PC-3 (cell line): ENCODE results near the gene CCL13. TPM values are rescaled to one million over a fixed set of nuclear protein-coding genes. Genes with fewer than 3 reads are reported as not detected.

Experiments
- ATAC-seq: fragments of 200-7000 bp; cut with Tn5 transposase; 2 replicates; pipeline ENCODE4 v1.9.1; 2020; ENCODE audit warnings: mild to moderate bottlenecking, moderate library complexity
- BruUV-seq: library from RNA; stranded (reverse); fragments of 400-500 nt; replicated peaks from 2 replicates; lab custom pipeline; 2021; lab: Mats Ljungman, UMichigan
- CTCF ChIA-PET: fragments of 300-600 bp; sonication (Branson Sonifier 250); formaldehyde crosslinking; loops from one replicate; lab custom pipeline; 2022; ENCODE audit warnings: antibody characterized with exemption; lab: Charles Lee
- POLR2A ChIA-PET: fragments of 300-600 bp; sonication (Branson Sonifier 250); formaldehyde crosslinking; loops from one replicate; lab custom pipeline; 2022; ENCODE audit warnings: antibody characterized with exemption; ENCODE audit not compliant: unreplicated experiment; lab: Charles Lee
- DNase-seq: peaks from one replicate; pipeline ENCODE4 v3.0.0-alpha.2; 2015
- H2AFZ ChIP-seq: fragments of 300-600 bp; sonication (generic); 2 replicates; pipeline ENCODE4 v1.6.0; 2016; ENCODE audit warnings: antibody characterized with exemption, low read length
- H3F3A ChIP-seq: fragments of 300-600 bp; sonication (generic); one replicate; pipeline ENCODE4 v1.6.0; 2017; ENCODE audit warnings: antibody characterized with exemption, low read length, control low read depth, mild to moderate bottlenecking; ENCODE audit not compliant: unreplicated experiment
- H3K27ac ChIP-seq: fragments of 300-600 bp; sonication (generic); 2 replicates; pipeline ENCODE4 v1.5.1; 2016; ENCODE audit warnings: mild to moderate bottlenecking, low read length
- H3K27me3 ChIP-seq: fragments of 300-600 bp; sonication (generic); 2 replicates; pipeline ENCODE4 v1.6.1; 2016; ENCODE audit warnings: low read length, mixed read lengths
- H3K36me3 ChIP-seq: fragments of 300-600 bp; sonication (generic); 2 replicates; pipeline ENCODE4 v1.6.1; 2016; ENCODE audit warnings: low read depth, mixed run types, low read length, mixed read lengths
- H3K4me1 ChIP-seq: fragments of 300-600 bp; sonication (generic); 2 replicates; pipeline ENCODE4 v1.5.1; 2016; ENCODE audit warnings: low read length; ENCODE audit not compliant: insufficient read depth
- H3K4me2 ChIP-seq: fragments of 300-600 bp; sonication (generic); 2 replicates; pipeline ENCODE4 v1.6.0; 2016; ENCODE audit warnings: low read length
- H3K4me3 ChIP-seq: fragments of 300-600 bp; sonication (generic); 2 replicates; pipeline ENCODE4 v1.5.1; 2016; ENCODE audit warnings: mild to moderate bottlenecking, low read length, mixed read lengths
- H3K79me2 ChIP-seq: fragments of 300-600 bp; sonication (generic); 2 replicates; pipeline ENCODE4 v1.6.1; 2017; ENCODE audit warnings: low read length, mixed read lengths
- H3K9ac ChIP-seq: fragments of 300-600 bp; sonication (generic); 2 replicates; pipeline ENCODE4 v1.6.0; 2016; ENCODE audit warnings: mild to moderate bottlenecking, low read length
- H3K9me2 ChIP-seq: fragments of 300-600 bp; sonication (generic); replicated peaks from 2 replicates; pipeline ENCODE4 v1.6.1; 2016; ENCODE audit warnings: mixed run types, low read length, mixed read lengths
- H3K9me3 ChIP-seq: fragments of 300-600 bp; sonication (generic); 2 replicates; pipeline ENCODE4 v1.6.1; 2016; ENCODE audit warnings: low read length, mixed read lengths
- H4K20me1 ChIP-seq: fragments of 300-600 bp; sonication (generic); 2 replicates; pipeline ENCODE4 v1.6.1; 2016; ENCODE audit warnings: low read length, mixed read lengths
- CTCF ChIP-seq: fragments of 300-600 bp; sonication (generic); conservative IDR thresholded peaks from 2 replicates; pipeline ENCODE4 v1.5.1; 2017; ENCODE audit warnings: antibody characterized with exemption, low read depth, mild to moderate bottlenecking, low read length
- EZH2 ChIP-seq: fragments of 300-600 bp; sonication (generic); IDR thresholded peaks from one replicate; pipeline ENCODE4 v1.6.1; 2017; ENCODE audit warnings: antibody characterized with exemption, mild to moderate bottlenecking, low read length; ENCODE audit not compliant: unreplicated experiment
- EZH2phosphoT487 ChIP-seq: fragments of 300-600 bp; sonication (generic); IDR thresholded peaks from 2 replicates; pipeline ENCODE4 v1.6.1; 2018; ENCODE audit warnings: mild to moderate bottlenecking, antibody characterized with exemption, low read length, borderline replicate concordance
- intact Hi-C: fragments of 100-400 bp; cut with micrococcal nuclease; formaldehyde crosslinking; loops from 2 replicates; pipeline ENCODE4 v1.9.0; 2023
- total RNA-seq: library from RNA; depleted of rRNA; stranded (reverse); fragments of >200 nt; gene quantifications from 2 replicates; pipeline ENCODE4 v1.2.3, GENCODE V29; 2014

CCL13 gene
- total RNA-seq, 1 experiment from 2014 or later: not detected

GRCh38 chr17:34363183-34363661, 6.9 kb downstream of the CCL13 start, which contains the start of gene CCL1:
TSS of gene CCL1 (minus strand) at chr17:34363233. CDS start at chr17:34363161, 72 bp downstream.
- Histone ChIP-seq H3K27me3 (no peaks in the 10 kb centered on the region), H3K4me2 (no peak within 1 kb of the TSS), H3K9me2 (no peaks in the 10 kb centered on the region), H3K9ac (no peak within 1 kb of the TSS), H3F3A (no peaks in the 10 kb centered on the region), H3K4me3 (no peak within 1 kb of the TSS), H2AFZ (no peak within 1 kb of the TSS), H3K9me3 (no peaks in the 10 kb centered on the region), H3K4me1 (no peaks in the 10 kb centered on the region), H3K36me3 (peaks cover 3% of the 10 kb centered on the region; the same call in 1 of the 2 replicates), H3K79me2 (no peaks in the 10 kb centered on the region), H3K27ac (no peak within 1 kb of the TSS), H4K20me1 (no peaks in the 10 kb centered on the region)
- intact Hi-C loops: no loop called here
- BruUV-seq: no TSS peak
- POLR2A ChIA-PET: no interaction called here
- CTCF ChIA-PET: no interaction called here
- ATAC-seq (no peak), DNase-seq (no peak)
- TF ChIP-seq EZH2phosphoT487 (no peak), EZH2 (no peak), CTCF (no peak)

DNA sequence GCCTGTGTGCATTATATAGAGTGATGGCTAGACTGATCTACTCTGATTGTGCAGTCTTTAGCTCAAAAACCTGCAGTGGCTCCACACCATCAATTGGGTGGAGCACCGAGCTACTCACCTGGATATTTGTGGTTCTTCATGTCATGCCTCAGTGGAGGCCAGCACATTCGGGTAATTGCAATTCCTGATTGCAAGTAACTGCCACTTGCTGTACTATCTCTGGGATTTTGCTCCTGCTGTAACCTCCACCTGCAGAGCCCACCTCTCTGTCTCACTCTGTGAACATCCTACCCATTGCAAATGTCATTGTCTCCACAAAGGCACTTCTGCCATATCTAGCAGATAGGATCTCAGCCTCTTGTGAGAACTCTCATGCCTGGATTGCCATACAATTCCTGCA, 8.5 kb downstream of the CCL13 start:
- H3K27me3 ChIP-seq: no peaks in the 10 kb centered on the region
- H3K27ac ChIP-seq: no peak overlapping the region
- H2AFZ ChIP-seq: no peak overlapping the region
- DNase-seq: no peak
- peaks cover 3% of the 10 kb centered on the region; the same call in 1 of the 2 replicates for H3K36me3 ChIP-seq
- no peak overlapping the region for H3K4me3 ChIP-seq
- no peaks in the 10 kb centered on the region for H3K9me3 ChIP-seq
- intact Hi-C loops: no loop called here
- no peaks in the 10 kb centered on the region for H4K20me1 ChIP-seq
- no peak overlapping the region for H3K4me2 ChIP-seq
- CTCF ChIA-PET: interaction anchor here (0.6 kb wide), 1 partner anchor 1399 kb away, joined by 4 read pairs; no protein-coding TSS in a partner anchor
- POLR2A ChIA-PET: no interaction called here
- ATAC-seq: no peak
- no peak for TF ChIP-seq EZH2
- TF ChIP-seq EZH2phosphoT487: no peak
- TF ChIP-seq CTCF: no peak
- no peaks in the 10 kb centered on the region for H3K4me1 ChIP-seq
- no peaks in the 10 kb centered on the region for H3K9me2 ChIP-seq
- no peak overlapping the region for H3K9ac ChIP-seq
- no peaks in the 10 kb centered on the region for H3F3A ChIP-seq
- BruUV-seq: no TSS peak
- no peaks in the 10 kb centered on the region for H3K79me2 ChIP-seq

GRCh38 chr17:34365340-34365739, 9.1 kb downstream of the CCL13 start:
- ATAC-seq: no peak
- Histone ChIP-seq H4K20me1 (no peaks in the 10 kb centered on the region), H3K4me3 (no peak overlapping the region), H3K27me3 (no peaks in the 10 kb centered on the region), H3K4me2 (no peak overlapping the region), H3K4me1 (no peaks in the 10 kb centered on the region), H2AFZ (no peak overlapping the region), H3K9me3 (no peaks in the 10 kb centered on the region), H3K79me2 (no peaks in the 10 kb centered on the region), H3F3A (no peaks in the 10 kb centered on the region), H3K9me2 (no peaks in the 10 kb centered on the region), H3K27ac (no peak overlapping the region), H3K36me3 (peaks cover 3% of the 10 kb centered on the region; the same call in 1 of the 2 replicates), H3K9ac (no peak overlapping the region)
- no TSS peak for BruUV-seq
- TF ChIP-seq EZH2 (no peak), CTCF (no peak), EZH2phosphoT487 (no peak)
- ChIA-PET CTCF (no interaction called here), POLR2A (no interaction called here)
- no peak for DNase-seq
- intact Hi-C loops: no loop called here
